GM18498 (cell line): ENCODE data around the gene RENBP.

Source experiments
- ATAC-seq: cut with Tn5 transposase; IDR thresholded peaks from one replicate; pipeline ENCODE4 v1.9.1; 2021; ENCODE audit warnings: mild to moderate bottlenecking, moderate library complexity; ENCODE audit not compliant: unreplicated experiment

RENBP gene

GRCh38 chrX:153944140-153944799 lies at the start of gene RENBP:
Gene RENBP (minus strand): TSS chrX:153944643. CDS start chrX:153944610, 33 bp downstream.
- ATAC-seq: no peak

DNA sequence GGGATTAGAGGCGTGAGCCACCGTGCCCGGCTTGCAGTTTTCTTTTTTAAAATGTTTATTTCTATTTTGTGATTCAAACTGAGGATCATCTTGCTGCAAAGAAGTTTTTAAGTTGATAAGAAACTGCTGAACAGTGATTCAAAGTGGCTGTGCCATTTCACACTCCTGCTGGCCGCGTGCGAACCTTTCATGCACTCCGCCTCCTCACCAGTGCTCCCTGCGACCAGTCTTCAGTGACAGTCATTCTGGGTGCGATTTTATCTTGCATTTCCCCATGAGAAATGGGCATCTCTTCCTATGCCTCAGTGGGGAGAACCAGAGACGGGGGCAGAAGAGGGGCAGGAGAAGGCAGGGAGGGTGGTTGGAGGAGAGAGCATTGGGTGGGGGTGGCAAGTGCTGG lies 49.5 kb upstream of the RENBP start:
- ATAC-seq: no peak

GRCh38 chrX:153993079-153993478 lies 48.6 kb upstream of the RENBP start:
- ATAC-seq: no peak

- no peak for ATAC-seq
These were observed 47.7 kb upstream of the RENBP start for GRCh38 chrX:153992180-153992579.

DNA sequence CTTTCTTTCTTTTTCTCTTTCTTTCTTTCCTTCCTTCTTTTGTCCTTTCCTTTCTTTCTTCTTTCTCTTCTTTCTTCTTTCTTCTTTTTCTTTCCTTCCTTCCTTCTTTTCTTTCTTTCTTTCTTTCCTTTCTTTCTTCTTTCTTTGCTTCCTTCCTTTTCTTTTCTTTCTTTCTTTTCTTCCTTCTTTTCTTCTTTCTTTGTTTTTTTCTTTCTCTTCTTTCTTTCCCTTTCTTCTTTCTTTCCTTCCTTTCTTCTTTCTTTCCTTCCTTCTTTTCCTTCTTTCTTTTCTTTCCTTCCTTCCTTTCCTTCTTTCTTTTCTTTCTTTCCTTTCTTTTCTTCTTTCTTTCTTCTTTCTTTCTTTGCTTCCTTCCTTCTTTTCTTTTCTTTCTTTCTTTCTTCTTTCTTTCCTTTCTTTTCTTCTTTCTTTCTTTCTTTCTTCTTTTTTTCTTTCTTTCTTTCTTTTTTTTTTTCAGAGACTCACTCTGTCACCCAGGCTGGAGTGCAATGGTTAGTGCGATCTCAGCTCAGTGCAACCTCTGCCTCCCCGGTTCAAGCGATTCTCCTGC lies 46.7 kb upstream of the RENBP start:
- ATAC-seq: no peak

GRCh38 chrX:153989973-153990655 lies 45.7 kb upstream of the RENBP start:
- no peak for ATAC-seq

GRCh38 chrX:153988493-153988892 lies 44.0 kb upstream of the RENBP start:
- ATAC-seq: no peak

DNA sequence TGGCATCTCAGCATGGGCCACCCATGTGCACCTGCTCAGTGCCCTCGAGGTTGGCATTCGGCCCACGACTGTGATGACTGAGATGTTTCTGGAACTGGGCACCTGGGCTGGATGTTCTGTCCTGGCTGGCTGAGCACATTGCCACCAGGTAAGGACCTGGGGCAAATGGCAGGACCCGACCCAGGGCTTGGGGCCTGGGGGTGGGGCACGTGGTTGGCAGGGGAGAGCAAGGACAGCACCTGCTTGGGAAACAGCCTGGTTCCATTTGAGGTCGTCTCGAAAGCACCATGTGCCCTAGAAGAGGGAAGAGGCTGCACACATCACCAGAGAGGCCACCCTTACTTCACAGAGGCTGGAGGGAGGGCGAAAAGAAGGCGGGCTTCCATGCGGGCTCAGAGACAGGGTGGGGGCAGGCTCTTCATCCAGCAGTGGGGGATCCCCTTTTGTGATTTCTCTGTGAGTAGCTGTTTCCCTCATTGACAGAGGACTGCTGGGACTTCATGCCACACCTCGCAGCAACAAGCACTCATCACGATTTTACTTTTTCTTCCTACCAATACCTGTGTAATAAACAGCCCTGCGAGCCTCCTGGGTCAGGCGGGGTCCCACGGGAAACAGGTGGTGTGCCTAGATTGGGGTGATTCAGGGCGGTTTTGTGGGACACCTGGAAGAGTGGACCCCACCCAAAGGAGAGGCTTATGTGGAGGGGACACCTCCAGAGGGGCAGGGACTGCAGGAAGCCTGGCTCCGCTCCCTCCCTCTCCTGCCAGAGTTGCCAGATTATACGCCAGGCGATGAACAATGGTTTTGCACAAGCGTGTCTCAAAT lies 40.1 kb upstream of the RENBP start:
- no peak for ATAC-seq

- no peak for ATAC-seq
These were observed 38.9 kb upstream of the RENBP start for GRCh38 chrX:153983321-153983801.

DNA sequence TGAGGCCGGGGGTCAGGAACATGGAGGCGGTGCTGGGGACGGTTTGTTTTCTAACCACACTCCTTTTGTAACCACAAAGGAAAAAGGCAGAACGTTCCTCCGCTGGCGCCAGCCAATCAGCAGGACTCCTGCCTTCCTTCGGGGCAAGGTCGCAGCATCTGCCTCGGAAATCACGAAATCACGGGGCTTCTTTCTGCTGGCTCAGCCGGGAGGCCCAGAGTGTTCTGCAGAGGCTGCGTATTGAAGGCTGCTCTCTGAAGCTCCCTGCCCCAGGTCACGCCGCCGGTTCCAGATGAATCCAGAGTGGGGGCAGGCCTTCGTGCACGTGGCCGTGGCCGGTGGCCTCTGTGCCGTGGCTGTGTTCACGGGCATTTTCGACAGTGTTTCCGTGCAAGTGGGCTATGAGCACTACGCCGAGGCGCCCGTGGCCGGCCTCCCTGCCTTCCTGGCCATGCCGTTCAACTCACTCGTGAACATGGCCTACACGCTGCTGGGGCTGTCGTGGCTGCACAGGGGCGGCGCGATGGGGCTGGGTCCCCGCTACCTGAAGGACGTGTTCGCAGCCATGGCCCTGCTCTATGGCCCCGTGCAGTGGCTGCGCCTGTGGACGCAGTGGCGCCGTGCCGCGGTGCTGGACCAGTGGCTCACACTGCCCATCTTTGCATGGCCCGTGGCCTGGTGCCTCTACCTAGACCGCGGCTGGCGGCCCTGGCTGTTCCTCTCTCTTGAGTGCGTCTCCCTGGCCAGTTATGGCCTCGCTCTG lies 37.5 kb upstream of the RENBP start:
- ATAC-seq: no peak

GRCh38 chrX:153981231-153981630 lies 36.8 kb upstream of the RENBP start:
- ATAC-seq: no peak

GRCh38 chrX:153980394-153980793 lies 36.0 kb upstream of the RENBP start:
- ATAC-seq: peak; percentile 70

GRCh38 chrX:153974726-153975286 lies 30.4 kb upstream of the RENBP start:
- no peak for ATAC-seq

DNA sequence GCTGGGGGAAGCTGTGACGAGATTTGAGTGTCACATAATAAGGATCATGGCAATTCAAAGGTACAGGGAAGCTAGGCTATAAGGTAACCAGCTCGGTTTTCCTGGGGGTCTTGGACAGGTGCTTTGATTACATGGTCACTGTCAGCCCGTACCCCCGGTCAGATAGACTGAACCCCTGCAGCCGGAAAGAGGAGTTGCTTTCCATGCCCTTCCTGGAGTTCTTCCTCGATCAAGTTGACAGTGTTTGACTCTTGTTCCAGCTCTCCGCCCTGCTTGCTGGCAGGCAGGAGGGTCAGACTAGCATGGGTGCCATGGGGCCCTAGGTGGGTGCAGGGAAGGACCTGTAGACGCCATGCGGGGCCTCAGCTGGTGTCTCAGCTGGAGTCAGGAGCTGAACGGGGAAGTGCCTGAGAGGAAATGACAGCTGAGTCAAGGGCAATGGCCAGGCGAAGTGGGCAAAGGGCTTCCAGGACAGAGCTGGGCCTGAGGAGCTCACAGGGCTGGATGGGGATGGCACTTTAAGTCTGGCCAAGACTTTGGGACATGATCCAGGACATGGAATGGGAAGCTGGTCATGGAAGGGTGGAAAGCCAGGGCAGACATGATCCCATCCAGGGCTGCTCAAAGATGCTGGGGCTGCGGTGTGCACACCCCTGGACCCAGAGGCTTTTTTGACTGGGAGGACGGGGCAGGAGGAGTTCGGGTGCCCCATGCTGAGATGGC lies 29.7 kb upstream of the RENBP start:
- ATAC-seq: no peak

- no peak for ATAC-seq
These were observed 28.9 kb upstream of the RENBP start for GRCh38 chrX:153973127-153974002.

DNA sequence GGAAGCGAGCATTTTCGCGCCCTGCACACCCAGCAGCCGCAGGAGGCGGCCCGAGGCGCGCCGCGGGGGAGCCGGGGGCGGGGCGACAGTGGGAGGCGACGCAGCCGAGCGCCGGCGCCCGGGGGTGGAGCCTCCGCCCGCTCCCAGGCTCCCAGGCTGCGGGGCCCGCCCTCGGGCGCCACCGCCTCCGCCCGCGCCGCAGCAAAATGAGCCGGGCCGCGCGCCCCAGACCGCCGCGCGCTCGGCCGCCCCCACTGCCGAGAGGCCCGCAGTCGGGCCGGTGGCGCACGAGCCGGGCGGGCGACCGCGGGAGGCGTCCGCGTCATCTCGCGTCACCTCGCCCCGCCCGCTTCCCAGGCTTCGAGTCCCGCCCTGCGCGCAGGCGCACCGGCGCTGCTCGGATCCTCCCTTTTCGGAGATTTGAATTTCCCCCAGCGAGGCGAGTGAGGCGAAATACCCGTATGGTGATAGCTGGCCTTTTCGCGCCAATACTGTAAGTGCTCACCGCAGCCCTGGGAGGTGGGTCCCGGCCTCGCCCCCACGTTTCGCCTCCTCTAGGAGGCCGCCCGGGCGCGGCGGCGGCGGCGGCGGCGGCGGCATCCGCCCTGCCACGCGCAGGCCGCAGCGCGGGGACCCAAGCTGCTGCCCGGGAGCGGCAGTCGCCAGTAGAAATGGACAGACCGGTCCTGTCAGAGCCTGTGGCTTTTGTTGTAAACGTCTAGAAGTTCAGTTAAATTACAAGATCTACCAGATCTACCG lies 28.1 kb upstream of the RENBP start, which contains the start of gene TMEM187:
Gene TMEM187 (plus strand): TSS at position 387 of the 759 bp plus-strand sequence. CDS start 9,309 bp downstream, outside the sequence.
- ATAC-seq: peak; percentile 59

- ATAC-seq: peak; percentile 40
These were observed 27.3 kb upstream of the RENBP start, which contains the start of gene HCFC1 for GRCh38 chrX:153971450-153972367. Gene HCFC1 (minus strand): TSS chrX:153971818. CDS start chrX:153970840, 978 bp downstream.
